Neural cell (in vitro differentiated cells): ENCODE results near the gene MGAT5.

Experiments
- EZH2 ChIP-seq: fragments of 200-600, 300-800 bp; shearing (Covaris generic), sonication (generic); IDR thresholded peaks from 2 replicates; pipeline ENCODE4 v1.6.1; 2014; ENCODE audit warnings: antibody characterized with exemption, low read length, borderline replicate concordance, mild to moderate bottlenecking; ENCODE audit not compliant: insufficient read depth, poor library complexity, severe bottlenecking
- TF ChIP-seq, protein P1 (sequence below): fragments of 450-650 bp; IDR thresholded peaks from 2 replicates; pipeline ENCODE4 v1.5.1; 2014; ENCODE audit warnings: antibody characterized with exemption, mild to moderate bottlenecking, moderate library complexity; ENCODE audit not compliant: poor library complexity, severe bottlenecking

DNA sequence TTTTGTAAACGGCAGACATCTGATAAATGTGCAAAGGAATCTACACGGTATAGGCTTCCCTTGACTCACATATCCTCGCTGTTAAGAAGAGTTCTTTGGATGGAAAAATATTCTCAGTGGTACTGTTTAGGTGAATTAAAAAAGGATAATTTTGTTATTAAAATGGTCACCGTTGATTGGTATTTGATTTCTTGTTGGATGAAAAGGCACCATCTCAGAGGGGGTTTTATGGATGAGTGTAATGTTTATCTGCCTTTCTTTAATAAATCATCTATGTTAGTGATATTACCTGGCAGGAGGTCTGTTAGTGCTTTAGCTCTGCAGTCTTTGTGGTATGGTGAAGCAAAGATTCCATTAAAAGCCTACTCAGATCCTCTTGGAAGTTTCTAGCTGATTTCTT lies 92.3 kb downstream of the MGAT5 start:
- TF ChIP-seq, protein P1, sequence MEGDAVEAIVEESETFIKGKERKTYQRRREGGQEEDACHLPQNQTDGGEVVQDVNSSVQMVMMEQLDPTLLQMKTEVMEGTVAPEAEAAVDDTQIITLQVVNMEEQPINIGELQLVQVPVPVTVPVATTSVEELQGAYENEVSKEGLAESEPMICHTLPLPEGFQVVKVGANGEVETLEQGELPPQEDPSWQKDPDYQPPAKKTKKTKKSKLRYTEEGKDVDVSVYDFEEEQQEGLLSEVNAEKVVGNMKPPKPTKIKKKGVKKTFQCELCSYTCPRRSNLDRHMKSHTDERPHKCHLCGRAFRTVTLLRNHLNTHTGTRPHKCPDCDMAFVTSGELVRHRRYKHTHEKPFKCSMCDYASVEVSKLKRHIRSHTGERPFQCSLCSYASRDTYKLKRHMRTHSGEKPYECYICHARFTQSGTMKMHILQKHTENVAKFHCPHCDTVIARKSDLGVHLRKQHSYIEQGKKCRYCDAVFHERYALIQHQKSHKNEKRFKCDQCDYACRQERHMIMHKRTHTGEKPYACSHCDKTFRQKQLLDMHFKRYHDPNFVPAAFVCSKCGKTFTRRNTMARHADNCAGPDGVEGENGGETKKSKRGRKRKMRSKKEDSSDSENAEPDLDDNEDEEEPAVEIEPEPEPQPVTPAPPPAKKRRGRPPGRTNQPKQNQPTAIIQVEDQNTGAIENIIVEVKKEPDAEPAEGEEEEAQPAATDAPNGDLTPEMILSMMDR: no peak
- TF ChIP-seq EZH2: no peak
